HG03095 (cell line): ENCODE results near the gene IRAK2.
"Not testable (repeated sequence)": the region's sequence is repeated elsewhere in the genome, so short reads cannot be mapped to it uniquely, and the experiment has no call there.

Experiments
- ATAC-seq: cut with Tn5 transposase; IDR thresholded peaks from one replicate; pipeline ENCODE4 v1.9.1; 2021; ENCODE audit warnings: moderate library complexity; ENCODE audit not compliant: unreplicated experiment

The IRAK2 gene

DNA sequence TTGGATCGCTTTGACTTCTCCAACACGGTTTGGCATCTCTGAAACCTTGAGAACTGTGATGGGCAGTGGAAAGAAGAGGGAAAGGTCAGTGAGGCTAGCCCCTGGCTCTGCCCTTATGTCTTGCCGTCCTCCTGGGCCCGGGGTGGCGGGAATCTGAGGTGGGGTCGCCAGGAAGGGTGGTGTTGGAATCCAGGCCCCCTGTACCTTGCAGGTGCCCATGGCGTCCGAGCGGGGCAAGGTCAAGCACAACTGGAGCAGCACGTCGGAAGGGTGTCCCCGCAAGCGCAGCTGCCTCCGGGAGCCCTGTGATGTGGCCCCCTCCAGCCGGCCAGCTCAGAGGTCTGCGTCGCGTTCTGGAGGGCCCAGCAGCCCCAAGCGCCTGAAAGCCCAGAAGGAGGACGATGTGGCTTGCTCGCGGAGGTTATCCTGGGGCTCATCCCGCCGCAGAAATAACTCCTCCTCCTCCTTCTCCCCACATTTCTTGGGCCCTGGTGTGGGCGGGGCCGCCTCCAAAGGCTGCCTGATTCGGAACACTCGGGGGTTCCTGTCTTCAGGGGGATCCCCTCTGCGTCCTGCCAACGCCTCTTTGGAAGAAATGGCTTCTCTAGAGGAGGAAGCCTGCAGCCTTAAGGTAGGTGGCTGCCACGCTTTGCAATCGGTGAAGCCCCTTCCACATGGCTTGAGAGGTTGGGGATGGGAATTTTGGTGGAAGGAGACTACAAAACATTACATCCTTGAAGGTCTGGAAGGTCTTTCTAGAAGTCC lies 84.4 kb downstream of the IRAK2 start:
- no peak for ATAC-seq

GRCh38 chr3:10249833-10250232 lies 85.1 kb downstream of the IRAK2 start:
- no peak for ATAC-seq

DNA sequence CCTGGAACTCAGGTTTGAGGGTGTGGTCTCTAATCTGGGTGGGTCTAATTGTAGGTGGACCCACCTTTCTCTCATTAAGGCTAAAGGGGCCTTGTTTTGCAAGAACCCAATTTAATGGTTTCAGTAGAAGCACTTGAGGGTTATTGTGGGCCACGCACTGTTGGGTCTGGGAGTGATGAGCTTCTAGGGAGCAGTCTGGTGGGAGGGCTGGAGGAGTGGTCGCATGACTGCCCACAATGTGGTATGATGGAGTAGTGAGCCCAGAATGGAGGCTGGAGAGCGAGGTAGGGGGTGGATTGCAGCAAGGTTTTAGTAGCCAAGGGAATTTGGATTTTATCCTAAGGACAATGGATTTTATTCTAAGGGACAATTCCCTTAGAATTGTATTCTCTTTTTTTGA lies 86.3 kb downstream of the IRAK2 start:
- ATAC-seq: no peak

DNA sequence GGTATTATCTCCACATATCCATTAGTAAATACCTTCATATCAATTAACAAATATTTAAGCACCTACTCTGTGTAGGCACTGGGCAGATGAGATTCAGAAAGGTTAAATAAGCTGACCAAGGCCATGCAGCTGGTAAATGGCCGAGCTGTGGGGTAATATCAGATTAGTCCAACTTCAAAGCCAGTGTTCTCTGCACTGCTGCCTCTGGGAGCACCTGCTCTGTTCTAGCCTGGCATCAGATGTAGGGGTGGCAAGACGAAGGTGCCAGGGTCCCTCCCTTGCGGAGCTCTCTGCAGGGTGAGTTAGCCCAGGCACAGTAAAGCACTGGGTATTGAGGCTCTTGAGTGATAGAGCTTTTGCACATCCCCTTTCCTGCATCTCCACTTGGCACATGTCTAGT lies 89.0 kb downstream of the IRAK2 start:
- ATAC-seq: no peak

DNA sequence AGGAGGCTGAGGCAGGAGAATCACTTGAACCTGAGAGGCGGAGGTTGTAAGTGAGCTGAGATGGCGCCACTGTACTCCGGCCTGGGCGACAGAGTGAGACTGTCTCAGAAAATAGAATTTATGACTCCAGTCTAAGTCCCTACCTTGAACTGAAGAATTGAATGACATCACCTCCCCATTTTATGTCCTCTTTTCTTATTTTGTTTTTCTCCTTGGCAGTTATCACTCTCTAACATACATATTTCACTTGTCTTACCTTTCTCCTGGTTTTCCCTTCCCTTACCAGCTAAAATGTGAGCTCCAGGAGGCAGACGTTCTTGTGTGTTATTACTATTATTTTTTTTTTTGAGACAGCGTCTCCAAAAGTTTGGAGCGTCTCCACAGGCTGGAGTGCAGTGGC lies 91.1 kb downstream of the IRAK2 start:
- ATAC-seq: no peak

GRCh38 chr3:10259036-10259435 lies 94.3 kb downstream of the IRAK2 start:
- ATAC-seq: no peak

- ATAC-seq: no peak
These were observed 95.1 kb downstream of the IRAK2 start for GRCh38 chr3:10259798-10260197.

- no peak for ATAC-seq
These were observed 95.5 kb downstream of the IRAK2 start for GRCh38 chr3:10260211-10260701.

DNA sequence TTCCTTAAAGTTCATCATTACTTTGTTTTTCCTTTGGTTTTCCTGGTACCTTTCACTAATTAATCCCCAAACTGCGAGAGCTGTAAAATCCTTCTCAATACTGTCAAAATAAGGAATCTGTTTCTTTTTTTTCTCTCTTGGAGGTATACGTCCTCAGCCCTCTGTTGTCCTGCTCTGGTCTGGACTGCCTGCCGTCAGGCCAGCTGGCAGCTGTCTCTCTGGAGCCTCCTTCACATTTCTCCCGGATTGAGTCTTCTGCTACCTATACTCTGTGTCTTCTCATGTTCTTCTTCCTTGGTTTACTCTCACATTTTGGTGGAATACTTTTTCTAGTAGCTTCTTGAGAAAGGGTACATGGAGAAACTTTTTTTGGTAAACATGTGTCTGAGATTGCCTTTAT lies 97.3 kb downstream of the IRAK2 start:
- ATAC-seq: no peak

DNA sequence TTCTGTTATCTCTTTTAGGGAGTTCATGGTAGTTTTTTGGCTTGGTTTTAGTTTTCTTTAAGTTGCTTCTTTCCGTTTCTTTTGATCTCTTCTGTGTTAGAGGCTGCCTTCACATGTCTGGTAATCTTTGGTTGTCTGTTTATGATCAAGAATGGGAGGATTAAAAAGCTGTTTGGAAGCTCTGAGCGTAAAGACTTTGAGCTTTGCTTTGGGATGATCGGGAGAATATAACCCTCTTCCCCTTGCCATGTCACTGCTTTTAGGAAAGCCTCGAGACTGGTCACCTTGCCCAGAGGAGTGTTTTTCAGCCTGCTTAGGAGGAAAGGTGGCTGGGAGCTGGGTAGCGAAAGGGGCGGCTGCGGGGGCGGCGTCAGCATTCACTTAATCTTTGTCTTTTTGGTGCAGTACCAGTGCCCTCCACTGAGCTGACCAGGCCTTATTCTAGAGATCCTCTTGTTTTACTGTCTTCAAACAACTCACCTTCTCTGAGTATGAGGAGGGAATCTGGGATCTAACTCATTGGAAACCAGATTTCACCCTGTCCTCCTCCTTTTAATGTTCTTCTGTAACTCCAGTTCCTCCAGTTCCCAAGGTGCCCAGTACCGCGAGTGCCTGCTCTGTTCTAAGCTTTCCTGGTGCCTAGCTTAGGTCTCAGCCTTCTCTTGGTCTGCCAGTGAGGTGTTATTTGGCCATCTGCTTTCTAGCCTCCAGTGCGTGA lies 99.1 kb downstream of the IRAK2 start:
- ATAC-seq: no peak

DNA sequence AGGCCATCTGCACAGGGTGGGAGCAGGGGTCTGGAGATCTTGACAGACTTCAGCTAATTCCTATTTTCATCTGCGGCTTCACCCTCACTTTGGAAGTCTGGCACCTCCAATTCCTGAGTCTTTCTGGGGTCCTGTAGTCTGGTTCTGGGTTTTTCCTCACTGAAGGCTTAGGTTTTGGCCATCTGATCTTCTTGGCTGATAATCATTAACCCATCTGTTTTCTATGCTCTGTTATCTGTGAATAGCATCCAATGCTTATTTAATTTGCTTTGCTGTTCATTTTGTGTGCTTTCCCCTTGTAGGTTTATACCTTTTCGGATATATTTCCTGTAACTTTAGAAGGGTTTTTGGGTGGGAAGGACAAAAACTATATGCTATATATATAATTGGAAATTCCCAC lies 101.1 kb downstream of the IRAK2 start:
- ATAC-seq: no peak

- not testable (repeated sequence) for ATAC-seq
These were observed 102.2 kb downstream of the IRAK2 start for GRCh38 chr3:10266936-10267335.

DNA sequence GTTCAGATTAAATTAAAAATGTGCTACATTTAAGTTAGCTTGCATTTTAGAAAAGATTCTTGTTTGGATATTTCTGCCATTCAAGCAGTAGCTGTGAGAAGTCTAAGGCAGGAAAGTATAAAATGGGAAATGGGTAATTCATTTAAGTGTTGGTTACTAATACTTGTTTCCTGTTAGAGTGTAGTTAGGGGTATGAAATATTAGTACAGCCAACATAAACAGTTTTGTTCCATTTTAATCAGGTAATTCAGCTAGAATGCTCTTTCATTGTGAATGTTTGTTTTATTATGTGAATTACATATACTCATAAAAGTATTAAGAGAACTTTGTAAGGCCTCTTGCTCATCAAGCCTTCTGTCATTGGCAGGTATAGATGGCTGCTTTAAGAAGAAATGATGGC lies 103.4 kb downstream of the IRAK2 start:
- no peak for ATAC-seq

DNA sequence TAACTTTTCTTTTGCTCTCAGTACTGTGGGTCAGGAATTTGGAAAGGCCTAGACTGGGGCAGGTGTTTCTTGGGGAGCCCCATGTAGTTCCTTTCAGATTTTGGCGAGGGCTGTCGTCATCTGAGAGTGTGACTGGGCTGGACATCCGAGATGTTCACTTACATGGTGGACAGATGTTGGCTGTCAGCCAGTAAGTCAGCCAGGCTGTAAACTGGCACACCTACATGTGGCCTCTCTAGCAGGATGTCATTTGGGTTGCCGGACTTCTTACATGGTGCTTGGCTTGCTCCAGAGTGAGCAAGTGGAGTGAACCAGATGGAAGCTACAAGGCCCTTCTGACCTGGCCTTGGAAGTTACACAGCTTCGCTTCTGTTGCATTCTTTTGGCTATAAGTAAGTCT lies 104.2 kb downstream of the IRAK2 start:
- ATAC-seq: no peak

- ATAC-seq: no peak
These were observed 104.7 kb downstream of the IRAK2 start for GRCh38 chr3:10269443-10269842.

GRCh38 chr3:10272476-10272875 lies 107.8 kb downstream of the IRAK2 start:
- ATAC-seq: not testable (repeated sequence)

GRCh38 chr3:10272977-10273376 lies 108.3 kb downstream of the IRAK2 start:
- ATAC-seq: no peak

DNA sequence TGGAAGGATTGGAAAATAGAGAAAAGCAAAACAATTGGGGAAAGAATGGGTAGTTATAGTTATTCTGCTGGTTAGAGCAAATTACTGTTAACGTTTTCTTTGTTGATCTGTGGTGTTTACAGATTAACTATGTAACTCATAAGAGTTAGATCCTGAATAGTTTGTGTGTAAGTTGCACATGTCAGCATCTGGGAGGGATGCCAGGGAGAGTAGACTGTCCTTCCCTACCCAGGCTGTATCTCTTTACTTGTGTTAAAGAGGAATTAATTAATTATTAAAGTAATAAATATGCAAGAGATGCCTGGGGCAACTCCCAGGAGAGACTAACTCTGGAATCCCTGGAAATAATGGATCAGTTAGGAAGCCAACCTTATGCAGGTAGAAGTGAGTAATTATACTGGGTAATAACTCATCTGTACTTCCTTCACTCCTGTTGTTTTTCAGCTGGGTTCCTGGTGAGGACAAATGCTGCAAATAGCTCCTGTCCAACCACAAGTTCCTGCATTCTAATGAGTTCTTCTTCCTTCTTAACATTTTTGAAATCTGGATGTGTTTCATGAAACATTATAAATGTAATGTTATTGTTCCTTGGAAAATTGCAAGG lies 109.1 kb downstream of the IRAK2 start:
- ATAC-seq: no peak

DNA sequence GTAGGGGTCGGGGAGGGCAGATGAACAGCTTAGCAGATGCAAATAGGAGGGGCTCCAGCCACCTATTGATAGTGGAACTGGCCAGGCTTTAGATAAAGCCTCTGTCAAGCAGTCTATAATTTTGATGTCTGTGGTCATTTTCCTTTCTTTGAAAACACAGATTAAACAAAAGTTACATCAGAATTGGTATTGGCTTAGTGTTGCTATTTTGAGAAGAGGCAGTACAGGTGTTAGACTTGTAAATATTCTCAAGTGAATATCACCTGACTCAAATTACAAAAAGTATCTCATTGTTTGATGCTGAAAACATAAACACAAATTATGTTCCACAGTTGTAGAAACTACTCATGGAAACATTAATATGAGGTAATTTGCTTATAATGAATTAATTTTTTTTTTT lies 109.9 kb downstream of the IRAK2 start:
- ATAC-seq: no peak

- no peak for ATAC-seq
These were observed 112.5 kb downstream of the IRAK2 start for GRCh38 chr3:10277115-10277625.

- no peak for ATAC-seq
These were observed 113.8 kb downstream of the IRAK2 start for GRCh38 chr3:10278501-10278900.
